Stimulated activated CD8-positive, alpha-beta memory T cell treated with anti-CD3 and anti-CD28 coated beads, Interleukin-2, amount 100 ng/mL, for 1 hour (primary cell): ENCODE data around the gene SAP130.
"Not testable (repeated sequence)": the region's sequence is repeated elsewhere in the genome, so short reads cannot be mapped to it uniquely, and the experiment has no call there.

Experiments
- DNase-seq, 2 donors: peaks; one replicate each; pipeline ENCODE4 v3.0.0-alpha.2; 2020; ENCODE audit warnings: low read depth in 2 of 2

Gene SAP130

DNA sequence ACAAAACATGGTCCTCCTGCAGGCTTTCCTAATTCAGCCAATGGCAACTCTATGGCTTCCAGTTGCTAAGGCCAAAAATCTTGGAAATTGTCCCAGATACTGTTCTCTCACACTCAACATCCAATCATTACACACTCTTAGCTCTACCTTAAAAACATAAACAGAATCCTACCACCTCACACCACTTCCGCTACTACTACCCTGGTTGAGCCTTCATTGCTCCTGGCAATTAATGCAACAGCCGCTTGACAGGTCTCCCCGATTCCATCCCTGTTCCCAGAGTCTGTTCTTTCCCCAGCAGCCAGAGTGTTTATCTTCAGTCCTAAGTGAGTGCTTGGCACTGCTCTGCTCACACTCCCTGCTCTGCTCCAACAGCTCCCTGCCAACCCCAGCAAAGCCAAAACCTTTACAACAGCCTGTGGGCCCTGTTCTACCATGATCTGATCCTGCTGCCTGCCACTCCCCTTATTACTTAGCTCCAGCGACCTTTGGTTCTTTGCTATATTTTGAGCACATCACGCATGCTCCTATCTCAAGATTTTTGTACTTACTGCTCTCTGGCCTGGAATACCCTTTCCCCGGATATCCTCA is 74.6 kb downstream of the SAP130 start:
- no peak for DNase-seq

DNA sequence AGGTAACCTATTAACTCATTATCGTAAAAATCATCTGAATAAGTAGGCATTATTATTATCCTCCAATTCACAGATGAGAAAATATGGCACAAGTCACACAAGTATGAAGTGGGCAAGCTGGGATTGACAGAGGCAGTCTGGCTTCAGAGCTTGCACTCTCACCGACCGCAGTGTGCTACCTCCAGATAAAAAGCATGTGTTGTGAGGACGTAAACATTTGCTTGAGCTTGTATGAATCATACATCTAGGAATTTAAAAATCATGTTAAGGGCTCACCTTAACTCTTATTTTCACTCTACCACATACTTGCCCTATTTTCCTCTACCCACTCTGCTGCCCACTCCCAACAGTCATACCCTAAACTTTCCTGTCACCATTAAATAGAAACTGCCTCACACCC is 76.8 kb downstream of the SAP130 start:
- no peak for DNase-seq

DNA sequence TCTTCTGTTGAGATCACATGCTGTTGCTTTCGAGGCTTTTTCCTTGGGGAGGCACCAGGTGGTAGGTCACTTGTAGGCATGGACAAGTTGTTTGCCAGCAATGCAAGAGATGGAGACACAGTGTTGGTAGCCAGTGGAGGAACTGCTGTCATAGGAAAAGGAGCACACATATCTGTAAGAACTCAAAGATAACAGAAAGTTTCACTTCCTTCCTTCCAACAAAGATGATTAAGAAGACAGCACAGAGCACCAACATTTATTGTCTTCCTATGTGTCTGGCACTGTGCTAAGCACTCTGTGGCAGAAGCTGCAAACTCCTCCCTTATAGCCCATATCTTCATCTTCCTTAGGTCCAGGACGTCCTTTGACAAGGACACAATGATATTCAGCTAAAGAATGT is 77.6 kb downstream of the SAP130 start:
- no peak for DNase-seq

DNA sequence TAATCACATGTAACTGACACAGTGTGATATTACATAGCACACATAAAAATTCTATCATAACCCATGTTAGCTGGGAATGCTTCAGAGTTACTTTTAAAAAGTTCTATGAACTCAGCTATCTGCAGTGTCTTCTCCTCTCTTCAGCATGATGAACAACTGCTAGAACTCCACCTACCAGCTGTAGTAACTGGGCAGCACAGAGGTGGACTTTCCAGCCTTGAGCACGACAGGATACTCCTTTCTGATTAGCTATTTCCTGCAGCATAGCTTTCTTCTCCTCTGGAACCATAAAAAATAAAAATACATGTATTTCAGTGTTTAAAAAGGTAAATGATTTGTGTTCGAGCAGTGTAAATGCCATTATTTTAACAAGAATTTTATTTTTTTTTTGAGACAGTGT is 82.6 kb downstream of the SAP130 start:
- no peak for DNase-seq

DNA sequence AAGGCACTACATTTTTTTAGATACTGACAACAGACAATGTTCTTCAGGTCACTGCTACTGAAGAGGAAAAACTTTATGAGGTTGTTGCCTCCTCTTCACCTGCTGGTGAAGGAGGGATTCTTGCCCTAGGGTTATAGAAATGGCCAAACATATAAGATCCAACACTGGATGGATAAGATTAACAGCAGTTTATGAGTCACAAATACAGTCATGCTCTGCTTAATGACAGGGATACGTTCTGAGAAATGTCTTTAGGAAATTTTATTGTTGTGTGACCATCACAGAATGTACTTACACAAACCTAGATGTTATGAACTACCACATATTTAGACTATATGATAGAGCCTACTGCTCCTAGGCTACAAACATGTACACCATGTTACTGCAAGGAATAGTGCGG is 84.7 kb downstream of the SAP130 start:
- no peak for DNase-seq

DNA sequence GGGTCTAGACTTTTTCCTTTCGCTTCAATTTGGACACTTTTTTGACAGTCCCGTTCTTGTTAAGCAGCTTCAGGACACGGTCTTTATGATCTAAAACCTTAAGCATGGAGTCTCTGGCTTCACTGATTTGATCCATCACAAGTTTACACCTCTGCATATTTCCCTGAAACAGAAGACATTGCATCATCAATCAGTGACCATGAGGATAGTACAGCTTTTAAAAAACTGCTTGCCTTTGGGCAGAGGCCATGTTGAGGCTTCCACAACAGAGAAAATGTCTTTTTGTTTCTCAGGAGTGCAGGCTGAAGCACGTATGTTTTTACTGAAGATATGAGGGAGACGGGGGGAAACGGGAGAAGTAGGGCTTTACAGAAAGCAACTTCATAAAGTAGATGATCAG is 85.9 kb downstream of the SAP130 start:
- DNase-seq, result no peak

DNA sequence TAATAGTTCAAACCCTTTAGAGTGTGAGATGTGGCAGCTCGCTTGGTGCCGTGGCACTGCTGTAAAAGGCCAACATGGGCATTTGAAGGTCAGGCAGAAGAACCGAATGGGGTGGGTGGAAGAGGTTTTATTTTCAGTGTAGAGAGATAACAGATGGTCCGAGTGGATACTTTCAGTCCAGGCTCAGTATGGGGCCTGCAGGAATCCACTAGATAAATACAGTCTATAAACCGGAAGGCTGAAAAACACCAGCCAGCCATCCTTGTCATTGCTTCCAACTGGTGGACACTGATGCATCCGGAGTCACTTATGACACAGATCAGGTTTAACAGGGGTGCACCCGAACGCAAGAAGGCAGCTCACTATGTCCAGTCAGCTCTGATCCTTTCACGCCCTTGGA is 86.4 kb downstream of the SAP130 start:
- DNase-seq, result no peak

DNA sequence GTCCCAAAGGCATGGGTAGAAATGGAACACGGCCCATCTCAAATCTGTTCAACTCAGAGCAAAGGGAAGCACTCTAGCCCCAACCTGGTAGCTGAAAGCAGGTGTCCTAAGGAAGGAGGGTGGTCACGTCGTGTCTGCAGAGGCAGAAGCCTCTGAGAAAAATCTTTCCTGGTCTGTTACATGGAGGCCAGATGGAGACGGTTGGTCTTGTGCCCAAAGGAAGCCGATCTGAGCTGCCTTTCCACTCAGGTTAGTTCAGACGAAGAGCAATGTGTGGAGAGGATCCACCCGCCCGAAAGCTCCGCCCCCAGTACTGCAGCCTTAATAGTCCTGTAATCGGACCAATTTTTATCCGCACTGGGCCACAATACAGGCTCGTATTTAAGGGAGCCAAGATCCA is 87.2 kb downstream of the SAP130 start:
- DNase-seq, result no peak

DNA sequence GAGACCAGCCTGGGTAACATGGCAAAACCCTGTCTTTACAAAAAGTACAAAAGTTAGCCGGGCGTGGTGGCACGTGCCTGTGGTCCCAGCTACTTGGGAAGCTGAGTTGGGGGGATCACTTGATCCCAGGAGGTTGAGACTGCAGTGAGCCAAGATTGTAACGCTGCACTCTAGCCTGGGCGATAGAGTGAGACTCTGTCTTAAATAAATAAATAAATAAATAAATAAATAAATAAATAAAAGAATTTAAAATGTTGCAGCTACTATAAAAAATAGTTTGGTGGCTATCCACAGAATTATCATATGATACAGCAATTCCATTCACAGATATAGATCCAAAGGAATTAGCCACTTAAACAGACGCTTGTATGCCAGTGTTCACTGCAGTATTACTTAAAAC is 92.5 kb downstream of the SAP130 start:
- no peak for DNase-seq

DNA sequence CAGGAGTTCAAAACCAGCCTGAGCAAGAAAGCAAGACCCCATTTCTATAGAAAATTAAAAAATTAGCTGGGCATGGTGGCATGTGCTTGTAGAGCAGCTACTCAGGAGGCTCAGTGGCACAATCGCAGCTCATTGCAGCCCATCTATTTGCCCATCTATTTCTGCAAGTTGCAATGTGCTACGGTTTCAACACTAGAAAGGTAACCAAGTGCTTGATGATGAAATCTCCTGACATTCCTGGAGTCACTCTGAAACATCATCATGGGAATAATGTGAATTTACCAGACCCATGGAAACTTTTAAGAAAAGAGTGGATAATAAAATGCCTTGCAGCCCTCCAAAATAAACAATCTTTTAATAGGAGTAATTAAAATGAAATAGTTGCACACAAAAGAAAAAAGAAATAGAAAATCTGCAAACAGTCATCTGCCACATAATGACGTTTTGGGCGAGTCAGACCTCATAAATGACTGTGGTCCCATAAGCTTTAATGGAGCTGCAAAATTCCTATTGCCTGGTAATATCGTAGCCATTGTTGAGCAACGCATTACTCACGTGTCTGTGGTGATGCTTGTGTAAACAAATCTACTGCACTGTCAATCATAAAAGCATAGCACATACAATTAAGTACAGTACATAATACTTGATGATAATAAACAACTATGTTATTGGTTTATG is 95.5 kb downstream of the SAP130 start:
- DNase-seq, result no peak

DNA sequence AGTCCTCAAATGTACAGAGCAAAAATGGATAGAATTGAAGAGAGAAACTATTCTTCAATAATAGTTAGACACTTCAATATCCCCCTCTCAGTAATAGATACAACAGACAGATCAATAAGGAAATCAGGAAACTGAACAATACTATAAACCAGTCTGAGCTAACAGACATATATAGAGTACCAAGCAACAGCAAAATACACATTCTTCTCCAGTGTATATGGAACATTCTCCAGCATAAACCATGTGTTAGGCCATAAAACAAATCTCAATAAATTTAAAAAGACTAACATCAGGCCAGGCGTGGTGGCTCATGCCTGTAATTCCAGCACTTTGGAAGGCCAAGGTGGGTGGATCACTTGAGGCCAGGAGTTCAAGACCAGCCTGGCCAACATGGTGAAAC is 98.4 kb downstream of the SAP130 start:
- DNase-seq, result no peak

DNA sequence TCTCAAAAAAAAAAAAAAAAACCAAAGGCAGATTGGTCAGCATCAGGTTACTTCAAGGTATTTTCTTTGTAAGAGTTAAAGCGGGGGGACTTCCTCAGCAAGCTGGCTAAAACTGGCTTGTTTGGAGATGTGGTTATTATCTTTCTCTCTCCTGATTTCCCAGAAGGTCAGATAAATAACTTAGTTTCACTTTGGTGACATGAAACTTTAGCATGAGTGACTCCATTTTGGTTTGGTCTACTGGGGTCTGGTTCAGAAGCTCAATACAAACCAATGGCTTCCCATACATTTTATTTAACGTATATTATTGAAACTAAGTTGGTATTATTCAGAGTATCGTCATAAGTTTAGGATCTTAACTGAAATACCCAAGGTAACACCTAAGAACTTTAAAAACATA is 100.5 kb downstream of the SAP130 start:
- DNase-seq, result no peak

DNA sequence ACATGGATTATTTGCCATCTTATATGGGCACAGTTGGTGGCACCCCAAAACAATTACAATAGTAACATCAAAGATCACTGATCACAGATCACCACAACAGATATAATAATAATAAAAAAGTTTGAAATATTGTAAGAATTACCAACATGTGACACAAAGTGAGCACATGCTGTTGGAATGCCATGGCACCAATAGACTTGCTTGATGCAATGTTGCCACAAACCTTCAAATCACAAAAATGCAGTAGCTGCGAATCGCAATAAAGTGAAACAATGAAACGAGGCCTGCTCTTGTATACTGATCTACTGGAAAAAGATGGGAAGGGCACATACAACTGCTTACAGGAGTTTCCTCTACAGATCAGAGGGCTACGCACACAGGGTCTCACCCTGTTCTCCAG is 109.9 kb downstream of the SAP130 start:
- no peak for DNase-seq

DNA sequence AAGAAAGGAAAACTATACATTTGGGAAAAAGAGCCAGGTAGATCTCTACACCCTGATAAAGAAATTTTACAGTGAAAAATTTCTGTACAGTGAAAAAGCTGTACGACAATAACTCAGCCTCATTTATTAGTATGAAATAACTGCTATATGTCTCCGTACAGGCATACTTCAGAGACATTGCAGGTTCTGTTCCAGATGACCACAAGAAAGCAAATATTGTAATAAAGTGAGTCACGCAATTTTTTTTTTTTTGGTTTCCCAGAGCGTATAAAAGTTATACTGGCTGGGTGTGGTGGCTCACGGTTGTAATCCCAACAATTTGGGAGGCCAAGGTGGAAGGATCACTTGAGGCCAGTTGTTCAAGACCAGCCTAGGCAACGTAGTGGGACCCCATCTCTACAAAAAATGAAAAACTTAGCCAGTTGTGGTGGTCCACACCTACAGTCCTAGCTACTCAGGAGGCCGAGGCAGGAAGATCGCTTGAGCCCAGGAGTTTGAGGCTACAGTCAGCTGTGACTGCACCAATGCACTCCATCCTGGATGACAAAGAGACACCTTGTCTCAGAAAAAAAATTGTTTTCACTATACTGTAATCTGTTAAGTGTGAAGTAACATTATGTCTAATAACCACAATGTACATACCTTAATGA is 113.9 kb downstream of the SAP130 start:
- no peak for DNase-seq

DNA sequence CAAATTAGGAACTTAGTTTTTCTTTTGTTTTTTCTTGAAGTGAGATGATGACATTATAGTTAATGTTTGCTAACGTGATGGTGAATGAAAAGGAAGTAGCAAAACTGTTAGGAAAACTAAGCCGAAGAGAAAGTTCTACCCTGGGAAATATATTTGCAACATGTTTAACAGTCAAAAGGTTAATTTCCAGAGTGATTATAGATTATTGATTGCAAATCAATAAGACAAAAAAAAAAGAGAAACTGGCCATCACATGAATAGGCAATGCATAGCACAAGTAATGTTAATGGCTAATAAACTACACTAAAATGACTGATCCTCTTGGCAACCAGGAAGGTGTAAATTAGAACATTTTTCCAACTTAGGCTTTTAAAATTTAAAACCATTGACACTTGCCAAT is 116.1 kb downstream of the SAP130 start:
- DNase-seq, result no peak

DNA sequence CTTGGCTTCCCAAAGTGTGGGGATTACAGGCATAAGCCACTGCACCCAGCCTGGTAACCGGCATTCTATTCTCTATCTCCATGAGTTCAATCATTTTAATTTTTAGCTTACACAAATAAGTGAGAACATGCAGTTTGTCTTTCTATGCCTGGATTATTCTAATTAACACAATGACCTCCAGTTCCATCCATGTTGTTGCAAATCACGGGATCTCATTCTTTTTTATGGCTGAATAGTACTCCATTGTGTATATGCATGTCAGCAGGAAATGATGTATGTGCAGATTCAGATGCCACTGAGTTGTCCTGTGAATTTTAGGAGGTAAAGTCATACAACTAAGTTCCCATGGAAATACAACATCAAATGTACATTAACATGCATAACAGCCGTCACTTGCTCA is 117.4 kb downstream of the SAP130 start:
- DNase-seq, result no peak

DNA sequence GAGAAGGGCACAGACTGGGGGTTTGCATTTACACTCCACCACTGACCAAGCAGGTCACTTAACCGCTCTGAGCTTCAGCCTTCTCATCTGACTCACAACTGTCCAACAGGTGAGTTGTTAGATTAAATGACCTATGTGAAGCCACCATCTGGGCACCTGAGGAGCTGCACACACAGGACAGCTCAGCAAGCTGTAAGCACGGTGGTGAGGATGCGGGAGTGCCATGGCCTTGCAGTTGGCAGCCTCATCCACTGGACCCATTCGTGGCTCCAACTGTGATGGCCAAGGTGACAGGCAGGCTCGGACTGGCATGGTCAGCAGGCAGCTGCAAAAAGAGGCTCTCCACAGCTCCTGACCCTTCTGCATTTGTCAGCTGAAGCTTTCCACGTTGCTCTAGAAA is 118.8 kb downstream of the SAP130 start:
- no peak for DNase-seq

DNA sequence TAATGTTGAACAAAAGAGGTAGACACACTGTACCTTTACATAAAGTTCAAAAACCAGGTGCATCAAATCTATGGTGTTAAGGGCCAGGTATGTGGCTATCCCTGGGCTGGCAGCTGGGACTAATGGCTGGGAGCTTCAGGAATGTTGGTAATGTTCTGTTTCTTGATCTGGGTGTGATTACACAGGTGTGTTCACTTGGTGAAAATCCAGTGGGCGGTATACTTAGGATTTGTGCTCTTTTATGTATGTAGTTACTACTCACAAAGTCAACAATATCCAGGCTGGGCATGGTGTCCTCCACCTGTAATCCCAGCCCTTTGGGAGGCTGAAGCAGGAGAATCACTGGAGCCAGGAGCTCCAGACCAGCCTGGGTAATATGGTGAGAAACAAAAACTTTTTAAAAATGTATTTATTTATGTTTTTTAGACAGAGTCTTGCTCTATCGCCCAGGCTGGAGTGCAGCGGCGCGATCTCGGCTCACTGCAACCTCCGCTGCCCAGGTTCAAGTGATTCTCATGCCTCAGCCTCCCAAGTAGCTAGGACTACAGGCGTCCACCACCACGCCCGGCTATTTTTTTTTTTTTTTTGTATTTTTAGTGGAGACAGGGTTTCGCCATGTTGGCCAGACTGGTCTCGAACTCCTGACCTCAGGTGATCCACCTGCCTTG is 120.0 kb downstream of the SAP130 start:
- DNase-seq, result not testable (repeated sequence)

DNA sequence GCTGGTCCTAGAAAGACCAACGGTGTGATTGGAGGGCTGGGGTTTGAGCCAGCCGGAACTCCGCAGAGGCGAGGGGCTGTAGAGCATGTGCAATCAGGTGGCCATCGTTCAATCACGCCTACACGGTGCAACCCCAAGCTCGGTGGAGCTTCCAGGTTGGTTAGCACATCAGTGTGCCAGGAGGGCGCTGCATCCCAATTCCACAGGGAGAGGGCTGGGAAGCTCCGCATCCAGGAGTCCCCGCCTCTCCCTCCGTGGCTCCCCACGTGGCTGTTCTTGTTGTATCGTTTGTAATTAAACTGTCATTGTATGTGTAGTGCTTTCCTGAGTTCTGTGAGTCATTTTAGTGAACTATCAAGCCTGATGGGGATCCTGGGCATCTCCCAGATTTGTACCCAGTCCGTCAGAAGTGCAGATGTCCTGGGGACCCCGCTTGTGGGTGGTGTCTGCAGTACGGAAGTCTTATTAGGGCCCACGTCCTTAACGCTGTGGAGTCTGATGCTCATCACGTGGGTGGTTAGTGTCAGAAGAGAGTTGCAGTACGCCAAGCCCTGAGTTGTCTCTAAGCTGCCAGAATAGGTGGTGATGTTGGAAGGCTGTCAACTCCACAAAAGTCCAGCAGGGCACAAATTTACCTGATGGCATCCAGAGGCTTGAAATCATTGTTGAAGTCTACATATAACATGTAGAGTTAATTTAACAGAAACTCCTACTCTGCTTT is 121.5 kb downstream of the SAP130 start:
- DNase-seq, result no peak

DNA sequence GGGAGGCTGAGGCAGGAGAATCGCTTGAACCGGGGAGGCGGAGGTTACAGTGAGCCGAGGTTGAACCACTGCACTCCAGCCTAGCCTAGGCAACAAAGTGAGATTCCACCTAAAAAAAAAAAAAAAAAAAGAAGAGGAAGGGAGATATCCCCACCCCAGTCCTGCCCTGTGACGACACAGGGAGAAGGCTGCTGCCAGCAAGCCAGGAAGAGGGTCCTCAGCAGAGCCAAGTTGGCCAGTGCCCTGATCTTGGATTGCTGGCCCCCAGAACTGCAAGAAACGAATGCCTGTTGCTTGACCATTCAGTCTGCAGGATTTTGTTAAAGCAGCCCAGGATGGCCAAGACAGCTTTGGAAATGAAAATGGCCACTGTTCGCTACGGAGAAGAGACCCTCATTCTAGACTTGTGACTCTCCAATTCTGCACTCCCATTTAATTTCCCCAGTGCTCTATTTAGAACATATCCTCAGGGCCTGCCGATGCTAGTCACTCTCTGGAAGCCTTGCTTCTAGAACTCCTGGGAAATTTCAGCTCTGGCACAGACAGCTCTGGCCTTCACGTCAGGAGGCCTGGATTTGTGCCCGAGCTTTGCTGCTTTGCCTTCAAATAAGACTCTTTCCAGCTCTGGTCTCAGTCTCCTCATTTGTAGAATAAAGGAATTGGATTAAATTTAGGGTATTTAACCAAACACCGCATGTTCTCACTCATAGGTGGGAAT is 126.4 kb downstream of the SAP130 start:
- DNase-seq, result no peak

DNA sequence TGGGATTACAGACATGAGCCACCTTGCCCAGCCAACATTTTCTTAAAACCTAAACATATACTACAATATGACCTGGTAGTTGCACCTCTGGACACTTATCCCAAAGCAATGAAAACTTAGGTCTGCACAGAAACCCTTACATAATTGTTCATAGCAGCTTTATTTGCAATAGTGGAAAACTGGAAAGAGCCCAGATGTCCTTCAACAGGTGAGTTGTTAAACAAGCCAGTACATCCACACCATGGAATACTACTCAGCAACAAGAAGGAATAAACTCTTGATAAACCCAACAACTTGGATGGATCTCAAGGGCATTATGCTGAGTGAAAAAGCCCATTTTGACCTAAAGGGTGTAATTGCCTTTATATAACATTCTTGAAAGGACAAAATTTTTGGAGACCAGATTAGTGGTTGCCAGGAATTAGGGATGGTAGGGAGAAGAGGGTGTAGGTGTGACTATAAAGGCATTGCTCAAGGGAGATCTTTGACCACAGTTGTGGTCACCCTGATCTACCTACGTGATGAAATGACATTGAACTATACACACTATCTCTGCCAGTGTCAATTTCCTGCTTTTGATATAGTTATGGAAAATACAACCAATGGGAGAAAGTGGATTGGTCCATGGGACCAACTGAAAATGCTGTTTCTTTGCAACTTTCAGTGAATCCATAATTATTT is 130.2 kb downstream of the SAP130 start:
- DNase-seq, result no peak
